Measurements from ENCODE around the gene CCR5. TPM values are rescaled to one million over a fixed set of nuclear protein-coding genes. Genes with fewer than 3 reads are reported as not detected.
"Not testable (repeated sequence)": the region's sequence is repeated elsewhere in the genome, so short reads cannot be mapped to it uniquely, and the experiment has no call there.

CCR5 gene
- total and polyA plus RNA-seq, 2 of the 8 experiments (the other 6 are each of a cell fraction or from before 2014, with no cell fraction given): not detected

DNA sequence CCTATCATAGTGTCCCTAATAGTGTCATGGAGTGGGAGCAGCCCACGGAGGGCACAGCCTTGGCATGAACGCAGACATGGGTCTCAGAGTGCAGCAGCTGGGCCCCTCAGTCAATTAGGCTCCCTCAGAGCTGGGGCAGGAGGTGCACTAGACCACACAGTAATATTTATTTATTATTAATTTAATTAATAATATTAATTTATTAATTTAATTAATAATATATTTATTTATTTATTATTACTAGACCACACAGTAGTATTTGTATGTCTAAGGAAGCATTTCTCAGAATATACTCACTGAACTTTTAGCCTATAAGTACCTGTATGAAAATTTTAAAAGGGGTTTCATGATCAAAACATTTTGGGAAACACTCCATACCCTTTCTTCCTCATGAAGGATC lies 30.8 kb downstream of the CCR5 start (continued):
- TF ChIP-seq EP300 (IDR thresholded peaks at IDR 0.05; ENCODE audit: borderline replicate concordance in 1 of 2, low read depth in 2 of 2, low read length in 2 of 2) (no peak), JUND (IDR thresholded peaks at IDR 0.05; ENCODE audit: low read length) (no peak), RXRA (IDR thresholded peaks at IDR 0.05; ENCODE audit: insufficient read depth, low read depth, low read length) (no peak), SAP30 (IDR thresholded peaks at IDR 0.05; ENCODE audit: insufficient read depth, insufficient replicate concordance, low read length) (no peak), KDM5A (IDR thresholded peaks at IDR 0.05; ENCODE audit: low read length) (no peak), ASH2L (IDR thresholded peaks at IDR 0.05; ENCODE audit: low read length) (no peak), HDAC6 (IDR thresholded peaks at IDR 0.05; ENCODE audit: low read depth, low read length) (no peak)

DNA sequence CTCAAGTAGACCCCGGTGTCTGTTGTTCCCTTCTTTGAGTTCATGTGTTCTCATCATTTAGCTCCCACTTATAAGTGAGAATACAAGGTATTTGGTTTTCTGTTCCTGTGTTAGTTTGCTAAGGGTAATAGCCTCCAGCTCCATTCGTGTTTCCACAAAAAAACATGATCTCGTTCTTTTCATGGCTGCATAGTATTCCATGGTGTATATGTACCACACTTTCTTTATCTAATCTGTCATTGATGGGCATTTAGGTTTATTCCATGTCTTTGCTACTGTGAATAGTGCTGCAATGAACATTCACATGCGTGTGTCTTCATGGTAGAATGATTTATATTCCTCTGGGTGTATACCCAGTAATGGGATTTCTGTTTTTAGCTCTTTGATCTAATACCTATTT lies 32.2 kb downstream of the CCR5 start:
- H3K36me3 ChIP-seq (ENCODE audit: control insufficient read depth in 2 of 4, insufficient read depth in 4 of 4, low read length in 3 of 4); H2BK12ac ChIP-seq (ENCODE audit: low read depth, low read length); H2AFZ ChIP-seq (ENCODE audit: low read length); H3K27ac ChIP-seq (ENCODE audit: low read depth, low read length); H3K14ac ChIP-seq (ENCODE audit: insufficient read length); H2BK120ac ChIP-seq (replicated peaks; ENCODE audit: low read depth, low read length); H3K23me2 ChIP-seq (ENCODE audit: low read depth, low read length); H3K18ac ChIP-seq (ENCODE audit: extremely low read depth, low read length); H2BK20ac ChIP-seq (ENCODE audit: low read length); H3K4me3 ChIP-seq (ENCODE audit: extremely low read depth in 1 of 4, insufficient read depth in 2 of 4, low read depth in 3 of 4, low read length in 4 of 4); POLR2A ChIA-PET (ENCODE audit: partially characterized antibody); H2BK5ac ChIP-seq (ENCODE audit: low read depth, low read length); H3K9me3 ChIP-seq (ENCODE audit: insufficient read depth in 2 of 2, low read depth in 1 of 2, low read length in 1 of 2); H4K8ac ChIP-seq (ENCODE audit: extremely low read depth, insufficient read depth, low read length); H3K9ac ChIP-seq (replicated peaks in 1 of 4; ENCODE audit: extremely low read depth in 1 of 4, low read depth in 3 of 4, low read length in 3 of 4); H3K23ac ChIP-seq (ENCODE audit: insufficient read length); H3K27me3 ChIP-seq (replicated peaks in 1 of 4; ENCODE audit: control insufficient read depth in 3 of 4, extremely low read depth in 1 of 4, insufficient read depth in 3 of 4, low read length in 3 of 4); H3K4ac ChIP-seq (replicated peaks; ENCODE audit: insufficient read length, low read depth, low read length); H4K20me1 ChIP-seq (replicated peaks in 1 of 2; ENCODE audit: control insufficient read depth in 1 of 2, insufficient read depth in 2 of 2, low read length in 2 of 2); H3K56ac ChIP-seq (replicated peaks; ENCODE audit: insufficient read length, low read depth, low read length); H3K79me2 ChIP-seq (ENCODE audit: control insufficient read depth in 1 of 2, insufficient read depth in 2 of 2, low read length in 2 of 2); H3K79me1 ChIP-seq (ENCODE audit: low read depth, low read length); H2AK5ac ChIP-seq (ENCODE audit: low read depth, low read length); H2BK15ac ChIP-seq (ENCODE audit: low read length); H4K91ac ChIP-seq (replicated peaks; ENCODE audit: insufficient read length, low read length); H3K4me2 ChIP-seq (ENCODE audit: insufficient read depth in 1 of 2, low read depth in 2 of 2, low read length in 2 of 2); FAIRE-seq; H3K4me1 ChIP-seq (replicated peaks in 1 of 4; ENCODE audit: control insufficient read depth in 3 of 4, insufficient read depth in 4 of 4, low read length in 3 of 4); H4K5ac ChIP-seq (ENCODE audit: insufficient read length, low read depth, low read length); DNase-seq (ENCODE audit: low read depth in 1 of 2, low spot score in 2 of 2): not testable (repeated sequence)
- WGBS, 2 experiments (ENCODE audit: extremely low coverage in 1 of 2, insufficient coverage in 1 of 2, insufficient read length in 1 of 2, insufficient replicate concordance in 2 of 2, low coverage in 1 of 2, low lambda C conversion rate in 2 of 2, missing lambda C conversion rate in 1 of 2): 88% methylated on average over 4 of the region's 4 CpGs; no CpG with 5 or more reads in 1 of the 2 experiments
- CTCF ChIA-PET (ENCODE audit: partially characterized antibody): interaction anchor here (1.1 to 3.8 kb wide), 3 partner anchors 7 to 41 kb away, joined by 3 to 16 read pairs (median 3); no protein-coding TSS in a partner anchor
